Left renal cortex interstitium (tissue), 4 donors: ENCODE results near the gene PLCB2. TPM values are rescaled to one million over a fixed set of nuclear protein-coding genes. Genes with fewer than 3 reads are reported as not detected.

Experiments used
- DNase-seq, 4 donors: peaks; one replicate each; pipeline ENCODE4 v3.0.0-alpha.2; 2013; ENCODE audit warnings: low read depth in 4 of 4, low spot score in 2 of 4, missing footprints in 1 of 4
- polyA plus RNA-seq, 4 donors: library from polyadenylated mRNA; unstranded; fragments of 120-200 nt; gene quantifications; one replicate each; pipeline ENCODE4 v1.2.1, GENCODE V29; 2013; ENCODE audit not compliant: insufficient read length in 4 of 4

The PLCB2 gene
- polyA plus RNA-seq, 4 donors = 6.3 to 13.2 (median 11.7) TPM

- no peak for DNase-seq
Observed at GRCh38 chr15:40240619-40241221, 67.0 kb downstream of the PLCB2 start.

- DNase-seq = no peak
Observed at GRCh38 chr15:40239693-40240618, 67.8 kb downstream of the PLCB2 start.

DNA sequence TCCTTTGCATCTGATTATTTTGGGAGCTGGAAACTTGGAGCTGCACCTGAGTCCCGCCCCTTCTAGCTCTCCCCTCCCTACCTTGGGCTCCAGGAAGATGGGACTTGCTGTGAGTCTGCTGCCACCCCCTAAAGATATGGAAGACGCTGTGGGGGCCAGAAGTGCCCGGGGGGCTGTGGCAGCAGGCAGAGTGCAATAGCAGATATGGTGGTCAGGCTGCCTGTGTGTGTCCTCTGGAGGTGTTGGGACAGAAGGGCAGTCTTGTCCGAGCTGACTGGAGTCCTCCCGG is 68.4 kb downstream of the PLCB2 start:
- no peak for DNase-seq

- peak in 2 of 4 donors; percentile 28 to 37 for DNase-seq
Observed at GRCh38 chr15:40238532-40239403, 69.0 kb downstream of the PLCB2 start, which contains the start of gene PAK6. Gene PAK6, plus strand, starts transcription at chr15:40239063. Its CDS starts 25,723 bp downstream, at chr15:40264786.

Other genes with a start within 250 kb of the PLCB2 start
- gene BMF, start 199.1 kb downstream of the PLCB2 start, polyA plus RNA-seq = 10 to 100 TPM; 36.5 to 49.0 (median 43.1) TPM
- 10 to 100 TPM; 23.1 to 35.9 (median 31.7) TPM for gene BUB1B, start 146.9 kb downstream of the PLCB2 start, polyA plus RNA-seq
- gene PAK6, start 68.9 kb downstream of the PLCB2 start, polyA plus RNA-seq = 1 to 10 TPM; 5.6 to 8.7 (median 6.9) TPM
- gene ANKRD63, start 24.9 kb downstream of the PLCB2 start, polyA plus RNA-seq = under 1 TPM in 3 of 4 donors, not detected in 1; 0.11 to 0.56 (median 0.48) TPM
- 10 to 100 TPM; 14.7 to 20.0 (median 17.9) TPM for gene INAFM2, start 15.8 kb upstream of the PLCB2 start, polyA plus RNA-seq
- gene CCDC9B, start 33.0 kb upstream of the PLCB2 start, polyA plus RNA-seq = 10 to 100 TPM in 1 of 4 donors, 1 to 10 TPM in 3; 4.0 to 14.7 (median 8.0) TPM
- gene PHGR1, start 43.1 kb upstream of the PLCB2 start, polyA plus RNA-seq = not detected
- 1 to 10 TPM in 1 of 4 donors, under 1 TPM in 3; 0.35 to 1.1 (median 0.64) TPM for gene DISP2, start 50.3 kb upstream of the PLCB2 start, polyA plus RNA-seq
- 10 to 100 TPM; 28.8 to 38.4 (median 34.7) TPM for gene KNSTRN, start 74.8 kb upstream of the PLCB2 start, polyA plus RNA-seq
- 100 to 1,000 TPM in 1 of 4 donors, 10 to 100 TPM in 3; 57.7 to 102 (median 83.1) TPM for gene IVD, start 97.9 kb upstream of the PLCB2 start, polyA plus RNA-seq
- 10 to 100 TPM; 18.7 to 27.8 (median 26.1) TPM for gene BAHD1, start 133.0 kb upstream of the PLCB2 start, polyA plus RNA-seq
- gene CHST14, start 163.0 kb upstream of the PLCB2 start, polyA plus RNA-seq = 10 to 100 TPM; 31.5 to 48.4 (median 35.0) TPM